Fibroblast of lung (primary cell): ENCODE measurements around the gene GMPR2. TPM values are rescaled to one million over a fixed set of nuclear protein-coding genes. Genes with fewer than 3 reads are reported as not detected.

Source experiments
- DNase-seq, 2 donors: peaks; one replicate each; pipeline versions ENCODE4 v3.0.0 to v3.0.0-alpha.2; 2010; ENCODE audit warnings: low read depth in 2 of 2
- H2AFZ ChIP-seq: 2 replicates; pipeline ENCODE4 v1.5.1; 2012; ENCODE audit warnings: low read length, control low read depth, inconsistent platforms
- H3K27ac ChIP-seq: 2 replicates; pipeline ENCODE4 v1.5.1; 2011; ENCODE audit warnings: low read length, control low read depth; ENCODE audit not compliant: insufficient read depth
- H3K27me3 ChIP-seq: 2 replicates; pipeline ENCODE4 v1.5.1; 2011; ENCODE audit warnings: mild to moderate bottlenecking, low read length; ENCODE audit not compliant: control insufficient read depth, insufficient read depth
- H3K36me3 ChIP-seq: 2 replicates; pipeline ENCODE4 v1.5.1; 2011; ENCODE audit warnings: low read length; ENCODE audit not compliant: control insufficient read depth, insufficient read depth
- H3K4me1 ChIP-seq: 2 replicates; pipeline ENCODE4 v1.5.1; 2011; ENCODE audit warnings: low read length; ENCODE audit not compliant: control insufficient read depth, insufficient read depth; ENCODE audit errors: extremely low read depth
- H3K4me2 ChIP-seq: 2 replicates; pipeline ENCODE4 v1.5.1; 2011; ENCODE audit warnings: low read length, control low read depth; ENCODE audit not compliant: insufficient read depth; ENCODE audit errors: extremely low read depth
- H3K4me3 ChIP-seq, 4 experiments: fragments of 200-600 bp in 1 of 4; sonication (generic) in 1 of 4; replicated peaks in 1 of 4; 2 replicates each; pipeline ENCODE4 v1.5.1; 2011 to 2016; ENCODE audit warnings: low read length in 4 of 4, low read depth in 3 of 4, mild to moderate bottlenecking in 3 of 4, control low read depth in 2 of 4, inconsistent platforms in 1 of 4, mixed read lengths in 1 of 4; ENCODE audit not compliant: insufficient read depth in 1 of 4; ENCODE audit errors: control extremely low read depth in 1 of 4
- H3K79me2 ChIP-seq: 2 replicates; pipeline ENCODE4 v1.5.1; 2012; ENCODE audit warnings: mild to moderate bottlenecking, low read length, inconsistent platforms; ENCODE audit not compliant: control insufficient read depth, insufficient read depth
- H3K9ac ChIP-seq: 2 replicates; pipeline ENCODE4 v1.5.1; 2011; ENCODE audit warnings: mild to moderate bottlenecking, low read length, control low read depth; ENCODE audit not compliant: insufficient read depth
- H3K9me3 ChIP-seq: 2 replicates; pipeline ENCODE4 v1.5.1; 2012; ENCODE audit warnings: low read depth, low read length; ENCODE audit not compliant: control insufficient read depth, insufficient read depth
- H4K20me1 ChIP-seq: 2 replicates; pipeline ENCODE4 v1.5.1; 2011; ENCODE audit warnings: low read length; ENCODE audit not compliant: control insufficient read depth, insufficient read depth; ENCODE audit errors: extremely low read depth
- EZH2 ChIP-seq: IDR thresholded peaks from 2 replicates; pipeline ENCODE4 v1.5.1; 2012; ENCODE audit warnings: low read length, control low read depth, mild to moderate bottlenecking; ENCODE audit errors: missing control alignments
- polyA plus RNA-seq, 2 donors: library from polyadenylated mRNA; depleted of rRNA in 1 of 2; stranded (reverse) in 1 of 2; unstranded in 1 of 2; fragments of >200 nt; gene quantifications; 2 replicates each; pipeline ENCODE4 v1.2.1, GENCODE V29; 2011 to 2012; ENCODE audit warnings: missing spikeins in 1 of 2
- total RNA-seq: library from RNA; depleted of rRNA; stranded (reverse); fragments of >200 nt; gene quantifications from 2 replicates; pipeline ENCODE4 v1.2.1, GENCODE V29; 2014
- TF ChIP-seq, protein P1 (sequence below), 2 donors: IDR thresholded peaks in 1 of 2; conservative IDR thresholded peaks in 1 of 2; 1 replicate in 1 of 2; 2 replicates in 1 of 2; pipeline ENCODE4 v1.5.1; 2011 to 2012; ENCODE audit warnings: low read length in 2 of 2, control low read depth in 1 of 2, inconsistent platforms in 1 of 2, low read depth in 1 of 2, mild to moderate bottlenecking in 1 of 2

Gene GMPR2
- total and polyA plus RNA-seq, 2 donors (not counting 1 experiment from before 2014, with no cell fraction given) = 80.2 to 128 TPM

GRCh38 chr14:24224618-24225071 is 8.1 kb upstream of the GMPR2 start:
- peak; percentile 27 to 95 for DNase-seq
- Histone ChIP-seq H2AFZ (no peak overlapping the region), H3K4me2 (no peak overlapping the region), H3K9ac (no peak overlapping the region), H3K4me3 (no peak overlapping the region), H3K36me3 (peaks cover 3% of the 10 kb centered on the region), H3K4me1 (peaks cover 3% of the 10 kb centered on the region), H3K79me2 (peaks cover 54% of the 10 kb centered on the region), H3K27ac (peak overlapping the region; percentile 12), H3K9me3 (no peaks in the 10 kb centered on the region), H4K20me1 (no peaks in the 10 kb centered on the region), H3K27me3 (no peaks in the 10 kb centered on the region)
- TF ChIP-seq, protein P1, sequence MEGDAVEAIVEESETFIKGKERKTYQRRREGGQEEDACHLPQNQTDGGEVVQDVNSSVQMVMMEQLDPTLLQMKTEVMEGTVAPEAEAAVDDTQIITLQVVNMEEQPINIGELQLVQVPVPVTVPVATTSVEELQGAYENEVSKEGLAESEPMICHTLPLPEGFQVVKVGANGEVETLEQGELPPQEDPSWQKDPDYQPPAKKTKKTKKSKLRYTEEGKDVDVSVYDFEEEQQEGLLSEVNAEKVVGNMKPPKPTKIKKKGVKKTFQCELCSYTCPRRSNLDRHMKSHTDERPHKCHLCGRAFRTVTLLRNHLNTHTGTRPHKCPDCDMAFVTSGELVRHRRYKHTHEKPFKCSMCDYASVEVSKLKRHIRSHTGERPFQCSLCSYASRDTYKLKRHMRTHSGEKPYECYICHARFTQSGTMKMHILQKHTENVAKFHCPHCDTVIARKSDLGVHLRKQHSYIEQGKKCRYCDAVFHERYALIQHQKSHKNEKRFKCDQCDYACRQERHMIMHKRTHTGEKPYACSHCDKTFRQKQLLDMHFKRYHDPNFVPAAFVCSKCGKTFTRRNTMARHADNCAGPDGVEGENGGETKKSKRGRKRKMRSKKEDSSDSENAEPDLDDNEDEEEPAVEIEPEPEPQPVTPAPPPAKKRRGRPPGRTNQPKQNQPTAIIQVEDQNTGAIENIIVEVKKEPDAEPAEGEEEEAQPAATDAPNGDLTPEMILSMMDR (conservative IDR thresholded peaks at IDR 0.05 in 1 of 2, IDR thresholded peaks at IDR 0.05 in 1 of 2; ENCODE audit: low read depth in 1 of 2, low read length in 2 of 2) = no peak
- no peak for TF ChIP-seq EZH2

GRCh38 chr14:24226473-24226872 is 6.3 kb upstream of the GMPR2 start:
- Histone ChIP-seq H4K20me1 (no peaks in the 10 kb centered on the region), H3K9me3 (no peaks in the 10 kb centered on the region), H3K36me3 (peaks cover 3% of the 10 kb centered on the region), H3K4me1 (peaks cover 8% of the 10 kb centered on the region), H3K9ac (no peak overlapping the region), H3K4me2 (no peak overlapping the region), H3K79me2 (peaks cover 64% of the 10 kb centered on the region), H2AFZ (no peak overlapping the region), H3K27me3 (no peaks in the 10 kb centered on the region), H3K27ac (no peak overlapping the region), H3K4me3 (no peak overlapping the region)
- TF ChIP-seq, protein P1 (conservative IDR thresholded peaks at IDR 0.05 in 1 of 2, IDR thresholded peaks at IDR 0.05 in 1 of 2; ENCODE audit: low read depth in 1 of 2, low read length in 2 of 2) = no peak
- no peak for TF ChIP-seq EZH2
- no peak for DNase-seq

DNA sequence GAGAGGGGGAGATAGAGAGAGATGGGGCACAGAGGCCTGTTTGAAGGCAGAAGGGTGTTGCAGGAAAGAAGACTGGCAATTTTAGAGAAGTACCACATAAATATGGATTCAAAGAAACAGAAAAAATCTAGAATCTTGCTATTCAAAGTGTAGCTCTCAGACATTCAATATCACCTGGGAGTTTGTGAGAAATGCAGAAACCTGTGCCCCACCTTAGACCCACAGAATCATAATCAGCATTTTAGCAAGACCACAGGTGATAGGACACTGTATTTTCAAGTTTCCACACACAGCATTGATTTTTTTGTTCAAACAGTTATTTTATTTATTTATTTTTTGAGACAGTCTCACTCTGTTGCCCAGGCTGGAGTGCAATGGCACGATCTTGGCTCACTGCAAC is 3.8 kb upstream of the GMPR2 start:
- Histone ChIP-seq H3K27ac (no peak overlapping the region), H3K4me2 (no peak overlapping the region), H3K9me3 (no peaks in the 10 kb centered on the region), H4K20me1 (no peaks in the 10 kb centered on the region), H3K36me3 (peaks cover 3% of the 10 kb centered on the region), H3K27me3 (no peaks in the 10 kb centered on the region), H3K4me1 (peaks cover 14% of the 10 kb centered on the region), H3K9ac (no peak overlapping the region), H3K79me2 (peaks cover 69% of the 10 kb centered on the region), H3K4me3 (no peak overlapping the region), H2AFZ (no peak overlapping the region)
- no peak for DNase-seq
- TF ChIP-seq, protein P1 (conservative IDR thresholded peaks at IDR 0.05 in 1 of 2, IDR thresholded peaks at IDR 0.05 in 1 of 2; ENCODE audit: low read depth in 1 of 2, low read length in 2 of 2) = no peak
- no peak for TF ChIP-seq EZH2
